Smooth muscle cell (in vitro differentiated cells): Measurements from ENCODE around the gene CELSR1. TPM values are rescaled to one million over a fixed set of nuclear protein-coding genes. Genes with fewer than 3 reads are reported as not detected.

Source experiments
- DNase-seq: peaks from one replicate; lab custom pipeline; 2025; ENCODE audit not compliant: unreplicated experiment; lab: John Stamatoyannopoulos, UW
- H2AFZ ChIP-seq: fragments of 200-600 bp; sonication (generic); 2 replicates; pipeline ENCODE4 v1.6.0; 2016; ENCODE audit warnings: antibody characterized with exemption, low read depth, mild to moderate bottlenecking
- H3F3A ChIP-seq: fragments of 200-600 bp; sonication (generic); 2 replicates; pipeline ENCODE4 v1.6.0; 2017; ENCODE audit warnings: antibody characterized with exemption, low read depth
- H3K27ac ChIP-seq: fragments of 200-600 bp; sonication (generic); 2 replicates; pipeline ENCODE4 v1.5.1; 2016; ENCODE audit warnings: low read depth, mild to moderate bottlenecking
- H3K27me3 ChIP-seq: fragments of 200-600 bp; sonication (generic); 2 replicates; pipeline ENCODE4 v1.6.1; 2016; ENCODE audit warnings: low read depth, mild to moderate bottlenecking
- H3K36me3 ChIP-seq: fragments of 200-600 bp; sonication (generic); 2 replicates; pipeline ENCODE4 v1.5.1; 2016; ENCODE audit warnings: low read depth
- H3K4me1 ChIP-seq: fragments of 200-600 bp; sonication (generic); 2 replicates; pipeline ENCODE4 v1.5.1; 2016; ENCODE audit warnings: low read depth
- H3K4me2 ChIP-seq: fragments of 200-600 bp; sonication (generic); 2 replicates; pipeline ENCODE4 v1.6.0; 2016; ENCODE audit warnings: mild to moderate bottlenecking
- H3K4me3 ChIP-seq: fragments of 200-600 bp; sonication (generic); 2 replicates; pipeline ENCODE4 v1.5.1; 2016; ENCODE audit warnings: mild to moderate bottlenecking
- H3K79me2 ChIP-seq: fragments of 200-600 bp; sonication (generic); 2 replicates; pipeline ENCODE4 v1.6.0; 2016; ENCODE audit warnings: low read depth, mild to moderate bottlenecking
- H3K9ac ChIP-seq: fragments of 200-600 bp; sonication (generic); 2 replicates; pipeline ENCODE4 v1.6.0; 2016; ENCODE audit warnings: low read depth
- H3K9me3 ChIP-seq: fragments of 200-600 bp; sonication (generic); replicated peaks from 2 replicates; pipeline ENCODE4 v1.5.1; 2016; ENCODE audit warnings: low read depth
- H4K20me1 ChIP-seq: fragments of 200-600 bp; sonication (generic); 2 replicates; pipeline ENCODE4 v1.6.0; 2016; ENCODE audit warnings: low read depth
- WGBS: methylation state at CpG from one replicate; pipeline ENCODE4 v1.1.7; 2016; ENCODE audit warnings: low lambda C conversion rate; 5-methylcytosine and 5-hydroxymethylcytosine counted together
- polyA plus RNA-seq: library from polyadenylated mRNA; unstranded; fragments of >200 nt; fragmentation: Nextera tagmentation; extraction: Ambion mirVana; gene quantifications from 2 replicates; pipeline ENCODE4 v1.2.1, GENCODE V29; 2016
- total RNA-seq: library from RNA; depleted of rRNA; stranded (reverse); fragments of >200 nt; gene quantifications from 2 replicates; pipeline ENCODE4 v1.2.3, GENCODE V29; 2014
- TF ChIP-seq, protein P1 (sequence below): fragments of 200-600 bp; sonication (generic); IDR thresholded peaks from 2 replicates; pipeline ENCODE4 v1.5.1; 2017; ENCODE audit warnings: borderline replicate concordance, mild to moderate bottlenecking, antibody characterized with exemption; ENCODE audit not compliant: insufficient read depth, poor library complexity, severe bottlenecking

The CELSR1 gene
- total and polyA plus RNA-seq, 2 experiments from 2014 or later = 3.6 to 15.2 TPM

DNA sequence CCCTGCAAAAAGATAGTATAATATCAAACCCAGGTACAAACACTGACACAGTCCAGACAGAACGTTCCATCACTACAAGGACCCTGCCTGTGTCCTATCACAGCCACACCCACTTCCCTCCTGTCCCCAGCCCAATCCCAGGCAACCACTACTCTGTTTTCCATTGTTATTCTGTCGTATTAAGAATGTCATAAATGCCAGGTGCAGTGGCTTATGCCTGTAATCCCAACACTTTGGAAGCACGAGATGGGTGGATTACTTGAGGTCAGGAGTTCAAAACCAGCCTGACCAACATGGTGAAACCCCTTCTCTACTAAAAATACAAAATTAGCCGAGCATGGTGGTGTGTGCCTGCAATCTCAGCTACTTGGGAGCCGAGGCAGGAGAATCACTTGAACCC, 112.9 kb downstream of the CELSR1 start:
- Histone ChIP-seq H3K36me3 (no peaks in the 10 kb centered on the region), H3K27me3 (no peaks in the 10 kb centered on the region), H3K4me2 (no peak overlapping the region), H2AFZ (no peak overlapping the region), H3K9ac (no peak overlapping the region), H3K9me3 (no peaks in the 10 kb centered on the region), H3K79me2 (no peaks in the 10 kb centered on the region), H3K4me1 (no peaks in the 10 kb centered on the region), H3K4me3 (no peak overlapping the region), H3F3A (peaks cover 10% of the 10 kb centered on the region), H4K20me1 (no peaks in the 10 kb centered on the region), H3K27ac (peak overlapping the region; percentile 11)
- DNase-seq = no peak
- 82% methylated on average over 5 of the region's 5 CpGs for WGBS
- TF ChIP-seq, protein P1, sequence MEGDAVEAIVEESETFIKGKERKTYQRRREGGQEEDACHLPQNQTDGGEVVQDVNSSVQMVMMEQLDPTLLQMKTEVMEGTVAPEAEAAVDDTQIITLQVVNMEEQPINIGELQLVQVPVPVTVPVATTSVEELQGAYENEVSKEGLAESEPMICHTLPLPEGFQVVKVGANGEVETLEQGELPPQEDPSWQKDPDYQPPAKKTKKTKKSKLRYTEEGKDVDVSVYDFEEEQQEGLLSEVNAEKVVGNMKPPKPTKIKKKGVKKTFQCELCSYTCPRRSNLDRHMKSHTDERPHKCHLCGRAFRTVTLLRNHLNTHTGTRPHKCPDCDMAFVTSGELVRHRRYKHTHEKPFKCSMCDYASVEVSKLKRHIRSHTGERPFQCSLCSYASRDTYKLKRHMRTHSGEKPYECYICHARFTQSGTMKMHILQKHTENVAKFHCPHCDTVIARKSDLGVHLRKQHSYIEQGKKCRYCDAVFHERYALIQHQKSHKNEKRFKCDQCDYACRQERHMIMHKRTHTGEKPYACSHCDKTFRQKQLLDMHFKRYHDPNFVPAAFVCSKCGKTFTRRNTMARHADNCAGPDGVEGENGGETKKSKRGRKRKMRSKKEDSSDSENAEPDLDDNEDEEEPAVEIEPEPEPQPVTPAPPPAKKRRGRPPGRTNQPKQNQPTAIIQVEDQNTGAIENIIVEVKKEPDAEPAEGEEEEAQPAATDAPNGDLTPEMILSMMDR = no peak

DNA sequence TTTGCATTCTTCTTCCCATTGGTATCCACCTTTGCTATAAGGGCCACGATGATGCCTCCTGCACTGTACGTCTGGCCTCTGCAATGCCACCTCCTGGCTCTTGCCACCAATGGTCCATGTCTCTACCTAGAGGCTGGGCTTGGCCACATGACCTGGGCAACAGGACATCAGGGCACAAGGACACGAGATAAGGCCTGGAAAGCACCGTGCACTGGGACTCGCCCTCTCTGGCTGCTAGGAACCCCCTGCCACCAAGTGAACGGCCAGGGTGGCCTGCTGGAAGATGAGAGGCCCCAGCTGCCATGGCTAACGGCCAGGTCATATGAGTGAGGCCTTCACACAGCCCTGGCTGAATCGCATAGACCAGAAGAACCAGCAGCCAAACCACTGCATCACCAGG, 114.5 kb downstream of the CELSR1 start:
- H4K20me1 ChIP-seq = no peaks in the 10 kb centered on the region
- no peaks in the 10 kb centered on the region for H3K4me1 ChIP-seq
- H3K79me2 ChIP-seq = no peaks in the 10 kb centered on the region
- H3K9me3 ChIP-seq = no peaks in the 10 kb centered on the region
- no peaks in the 10 kb centered on the region for H3K27me3 ChIP-seq
- no peak overlapping the region for H3K4me2 ChIP-seq
- TF ChIP-seq, protein P1 = no peak
- no peak for DNase-seq
- no peak overlapping the region for H3K9ac ChIP-seq
- H3K36me3 ChIP-seq = no peaks in the 10 kb centered on the region
- no peak overlapping the region for H3K4me3 ChIP-seq
- no peak overlapping the region for H2AFZ ChIP-seq
- whole genome bisulfite sequencing = 92% methylated on average over 8 of the region's 8 CpGs
- peaks cover 10% of the 10 kb centered on the region for H3F3A ChIP-seq
- H3K27ac ChIP-seq = no peak overlapping the region

DNA sequence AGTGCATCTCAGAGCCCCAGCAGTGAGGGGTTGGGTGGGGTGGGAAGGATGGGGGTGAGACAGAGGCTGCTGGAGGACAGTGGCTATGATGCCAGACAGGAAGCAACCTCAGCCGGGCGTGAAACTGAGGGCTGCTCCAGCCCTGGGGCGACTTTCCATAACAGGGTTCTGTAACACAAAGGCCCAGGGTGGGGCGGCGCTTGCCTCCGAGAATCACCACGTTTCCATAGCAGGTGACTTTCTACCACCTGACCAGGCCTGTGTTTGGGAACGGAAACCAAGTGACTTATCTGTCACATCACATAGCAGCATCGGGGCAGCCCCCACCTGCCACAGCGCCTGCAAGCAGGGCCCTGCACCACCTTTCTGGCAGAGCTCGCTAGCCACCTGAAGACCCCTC, 116.2 kb downstream of the CELSR1 start:
- 91% methylated on average over 11 of the region's 11 CpGs for WGBS
- Histone ChIP-seq H3K79me2 (no peaks in the 10 kb centered on the region), H4K20me1 (no peaks in the 10 kb centered on the region), H2AFZ (no peak overlapping the region), H3F3A (peaks cover 10% of the 10 kb centered on the region), H3K27ac (no peak overlapping the region), H3K4me2 (no peak overlapping the region), H3K4me1 (no peaks in the 10 kb centered on the region), H3K4me3 (no peak overlapping the region), H3K36me3 (no peaks in the 10 kb centered on the region), H3K9ac (no peak overlapping the region), H3K27me3 (no peaks in the 10 kb centered on the region), H3K9me3 (no peaks in the 10 kb centered on the region)
- DNase-seq = no peak
- TF ChIP-seq, protein P1 = no peak

DNA sequence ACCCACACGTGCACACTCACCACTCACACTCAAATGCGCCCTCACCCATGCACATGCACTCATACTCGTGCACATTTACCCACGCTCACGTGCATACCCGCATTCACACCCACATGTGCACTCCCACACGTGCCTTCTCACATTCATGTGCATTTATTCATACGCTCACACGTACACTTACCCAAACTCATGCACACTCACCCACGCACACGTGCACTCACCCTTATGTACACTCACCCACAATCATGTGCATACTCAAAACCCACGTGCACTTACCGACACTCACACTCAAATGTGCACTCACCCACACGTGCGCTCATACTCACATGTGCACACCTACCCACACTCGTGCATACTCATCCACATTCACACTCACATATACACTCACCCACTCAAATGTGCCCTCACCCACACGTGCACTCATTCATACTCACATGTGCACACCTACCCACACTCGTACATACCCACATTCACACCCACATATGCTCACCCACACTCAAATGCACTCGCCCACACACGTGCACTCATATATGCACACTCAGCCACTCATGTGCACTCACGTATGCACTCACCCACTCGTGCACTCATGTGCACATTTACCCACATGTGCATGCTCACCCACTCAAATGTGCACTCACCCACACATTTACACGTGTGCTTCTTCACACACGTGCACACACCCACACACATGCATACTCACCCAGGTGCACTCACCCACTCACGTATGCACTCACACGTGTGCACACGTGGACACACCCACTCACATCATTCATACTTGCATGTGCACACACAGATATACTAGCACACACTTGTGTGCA, 117.5 kb downstream of the CELSR1 start:
- H3K9me3 ChIP-seq = no peaks in the 10 kb centered on the region
- H3K4me2 ChIP-seq = no peak overlapping the region
- no peak overlapping the region for H3K27ac ChIP-seq
- H3K79me2 ChIP-seq = no peaks in the 10 kb centered on the region
- H3K36me3 ChIP-seq = no peaks in the 10 kb centered on the region
- no peak overlapping the region for H2AFZ ChIP-seq
- H3K9ac ChIP-seq = no peak overlapping the region
- TF ChIP-seq, protein P1 = no peak
- H3K27me3 ChIP-seq = no peaks in the 10 kb centered on the region
- no peak overlapping the region for H3K4me3 ChIP-seq
- peaks cover under 1% of the 10 kb centered on the region for H3F3A ChIP-seq
- no peaks in the 10 kb centered on the region for H4K20me1 ChIP-seq
- WGBS = 95% methylated on average over 27 of the region's 27 CpGs
- no peak for DNase-seq
- H3K4me1 ChIP-seq = no peaks in the 10 kb centered on the region
